Stomach (tissue), 9 donors: ENCODE results near the gene SIVA1. TPM values are rescaled to one million over a fixed set of nuclear protein-coding genes. Genes with fewer than 3 reads are reported as not detected.

ENCODE experiments used
- DNase-seq, 2 donors: peaks; one replicate each; pipeline versions ENCODE4 v3.0.0 to v3.0.0-alpha.2; 2013 to 2019
- H3K27ac ChIP-seq, 5 donors: fragments of 200-600 bp in 4 of 5; sonication (generic) in 4 of 5; one replicate each; pipeline ENCODE4 v1.5.1; 2013 to 2019; ENCODE audit warnings: mild to moderate bottlenecking in 1 of 5, moderate library complexity in 1 of 5
- H3K27me3 ChIP-seq, 3 donors: fragments of 200-600 bp; sonication (generic); one replicate each; pipeline ENCODE4 v1.5.1; 2017 to 2019; ENCODE audit warnings: mixed run types in 1 of 3
- H3K36me3 ChIP-seq, 4 donors: fragments of 200-600 bp; sonication (generic); 1 replicate in 3 of 4; 2 replicates in 1 of 4; pipeline ENCODE4 v1.5.1; 2016 to 2019
- H3K4me1 ChIP-seq, 4 donors: fragments of 200-600 bp; sonication (generic); one replicate each; pipeline ENCODE4 v1.5.1; 2016 to 2019
- H3K4me3 ChIP-seq, 4 donors: fragments of 200-600 bp; sonication (generic) in 3 of 4; one replicate each; pipeline ENCODE4 v1.5.1; 2016 to 2019; ENCODE audit warnings: mild to moderate bottlenecking in 1 of 4
- H3K9me3 ChIP-seq, 4 donors: fragments of 200-600 bp; sonication (generic); one replicate each; pipeline ENCODE4 v1.5.1; 2016 to 2019
- CTCF ChIP-seq, 7 experiments: fragments of 450-650 bp in 4 of 7; fragments of 200-600 bp in 3 of 7; sonication (generic) in 3 of 7; IDR thresholded peaks; one replicate each; pipeline ENCODE4 v1.5.1; 2016 to 2019; ENCODE audit warnings: antibody characterized with exemption in 7 of 7, control low read depth in 2 of 7, mild to moderate bottlenecking in 1 of 7
- EP300 ChIP-seq: sonication (generic); formaldehyde crosslinking; IDR thresholded peaks from one replicate; pipeline ENCODE4 v1.6.1; 2017; ENCODE audit warnings: antibody characterized with exemption
- POLR2A ChIP-seq, 4 donors: fragments of 450-650 bp; IDR thresholded peaks; one replicate each; pipeline ENCODE4 v1.6.1; 2016; ENCODE audit warnings: antibody characterized with exemption in 4 of 4, control low read depth in 2 of 4, mild to moderate bottlenecking in 1 of 4, moderate library complexity in 1 of 4
- POLR2AphosphoS5 ChIP-seq, 3 donors: sonication (generic); formaldehyde crosslinking; IDR thresholded peaks; one replicate each; pipeline ENCODE4 v1.6.1; 2016; ENCODE audit warnings: antibody characterized with exemption in 3 of 3
- WGBS, 5 donors: extraction: QIAGEN DNeasy Blood & Tissue Kit in 3 of 5; methylation state at CpG; one replicate each; pipeline versions ENCODE4 v1.1.5 to v1.1.7; 2013 to 2018; 5-methylcytosine and 5-hydroxymethylcytosine counted together
- intact Hi-C: fragments of 100-400 bp; cut with DNase I; formaldehyde crosslinking; loops from one replicate; pipeline ENCODE4 v1.15.1; 2023; ENCODE audit warnings: low total_unique reads
- polyA plus RNA-seq, 3 donors: library from polyadenylated mRNA; stranded (reverse); fragments of 200-250 nt; gene quantifications; one replicate each; pipeline ENCODE4 v1.2.3, GENCODE V29; 2013
- total RNA-seq, 5 donors: library from RNA; depleted of rRNA; stranded (reverse); fragments of >200 nt; gene quantifications; one replicate each; pipeline versions ENCODE4 v1.1.0 to v1.2.3, GENCODE V29; 2014 to 2016
- donor health status: healthy with polysubstance abuse.
- donor health status: Bipolar disorder and iron deficiency.
- donor health status: healthy.

SIVA1 gene
- total and polyA plus RNA-seq, 8 donors, result 73.3 to 366 (median 230) TPM

- WGBS, 5 donors, result 72 to 86% (median 82%) methylated on average over 6 to 19 of the region's 19 CpGs
- Histone ChIP-seq H3K27ac (peak overlapping the region in 2 of 5 donors; percentile 24 to 91), H3K27me3 (no peaks in the 10 kb centered on the region), H3K4me1 (peaks cover 45 to 68% (median 65%) of the 10 kb centered on the region in 4 donors), H3K36me3 (no peaks in the 10 kb centered on the region), H3K4me3 (peak overlapping the region in 1 of 4 donors; percentile 80), H3K9me3 (no peaks in the 10 kb centered on the region)
- intact Hi-C loops, result no loop called here
- DNase-seq, result no peak
- TF ChIP-seq EP300, result no peak
- no peak for TF ChIP-seq POLR2A (IDR thresholded peaks at IDR 0.05)
- no peak for TF ChIP-seq POLR2AphosphoS5 (IDR thresholded peaks at IDR 0.05)
- no peak for TF ChIP-seq CTCF (IDR thresholded peaks at IDR 0.05)
Observed at GRCh38 chr14:104803280-104803911, 50.4 kb downstream of the SIVA1 start.

GRCh38 chr14:104803912-104804410 is 51.0 kb downstream of the SIVA1 start:
- WGBS, 5 donors, result 75 to 90% (median 81%) methylated on average over 12 to 15 of the region's 15 CpGs
- no peaks in the 10 kb centered on the region for H3K36me3 ChIP-seq
- TF ChIP-seq POLR2A (IDR thresholded peaks at IDR 0.05) (no peak), POLR2AphosphoS5 (IDR thresholded peaks at IDR 0.05) (no peak), EP300 (no peak), CTCF (IDR thresholded peaks at IDR 0.05) (no peak)
- no peak overlapping the region for H3K4me3 ChIP-seq
- intact Hi-C loops, result no loop called here
- H3K27me3 ChIP-seq, result no peaks in the 10 kb centered on the region
- DNase-seq, result no peak
- no peaks in the 10 kb centered on the region for H3K9me3 ChIP-seq
- H3K27ac ChIP-seq, result peak overlapping the region in 2 of 5 donors; percentile 24 to 91
- peaks cover 45 to 65% (median 64%) of the 10 kb centered on the region in 4 donors for H3K4me1 ChIP-seq

GRCh38 chr14:104804481-104805325 is 51.8 kb downstream of the SIVA1 start:
- TF ChIP-seq EP300 (no peak), POLR2A (IDR thresholded peaks at IDR 0.05) (no peak), POLR2AphosphoS5 (IDR thresholded peaks at IDR 0.05) (no peak), CTCF (IDR thresholded peaks at IDR 0.05) (no peak)
- intact Hi-C loops, result no loop called here
- H3K4me1 ChIP-seq, result peaks cover 40 to 59% (median 56%) of the 10 kb centered on the region in 4 donors
- WGBS, 5 donors, result 76 to 83% (median 82%) methylated on average over 16 to 18 of the region's 18 CpGs
- no peaks in the 10 kb centered on the region for H3K9me3 ChIP-seq
- H3K4me3 ChIP-seq, result no peak overlapping the region
- DNase-seq, result no peak
- peak overlapping the region in 4 of 5 donors; percentile 7 to 67 (median 38) for H3K27ac ChIP-seq
- H3K27me3 ChIP-seq, result no peaks in the 10 kb centered on the region
- no peaks in the 10 kb centered on the region for H3K36me3 ChIP-seq

GRCh38 chr14:104805326-104805678 is 52.4 kb downstream of the SIVA1 start:
- H3K36me3 ChIP-seq, result no peaks in the 10 kb centered on the region
- intact Hi-C loops, result no loop called here
- peaks cover 35 to 53% (median 52%) of the 10 kb centered on the region in 4 donors for H3K4me1 ChIP-seq
- H3K27me3 ChIP-seq, result no peaks in the 10 kb centered on the region
- peak in 1 of 3 donors; percentile 45 for TF ChIP-seq POLR2AphosphoS5 (IDR thresholded peaks at IDR 0.05)
- TF ChIP-seq EP300, result no peak
- TF ChIP-seq POLR2A (IDR thresholded peaks at IDR 0.05), result no peak
- H3K4me3 ChIP-seq, result no peak overlapping the region
- H3K9me3 ChIP-seq, result no peaks in the 10 kb centered on the region
- H3K27ac ChIP-seq, result peak overlapping the region in 3 of 5 donors; percentile 36 to 67 (median 40)
- peak; percentile 54 to 57 for DNase-seq
- 0 to 46% (median 31%) methylated on average over 1 to 3 of the region's 3 CpGs for WGBS, 5 donors
